ENCODE data around the gene RDM1.

DNA sequence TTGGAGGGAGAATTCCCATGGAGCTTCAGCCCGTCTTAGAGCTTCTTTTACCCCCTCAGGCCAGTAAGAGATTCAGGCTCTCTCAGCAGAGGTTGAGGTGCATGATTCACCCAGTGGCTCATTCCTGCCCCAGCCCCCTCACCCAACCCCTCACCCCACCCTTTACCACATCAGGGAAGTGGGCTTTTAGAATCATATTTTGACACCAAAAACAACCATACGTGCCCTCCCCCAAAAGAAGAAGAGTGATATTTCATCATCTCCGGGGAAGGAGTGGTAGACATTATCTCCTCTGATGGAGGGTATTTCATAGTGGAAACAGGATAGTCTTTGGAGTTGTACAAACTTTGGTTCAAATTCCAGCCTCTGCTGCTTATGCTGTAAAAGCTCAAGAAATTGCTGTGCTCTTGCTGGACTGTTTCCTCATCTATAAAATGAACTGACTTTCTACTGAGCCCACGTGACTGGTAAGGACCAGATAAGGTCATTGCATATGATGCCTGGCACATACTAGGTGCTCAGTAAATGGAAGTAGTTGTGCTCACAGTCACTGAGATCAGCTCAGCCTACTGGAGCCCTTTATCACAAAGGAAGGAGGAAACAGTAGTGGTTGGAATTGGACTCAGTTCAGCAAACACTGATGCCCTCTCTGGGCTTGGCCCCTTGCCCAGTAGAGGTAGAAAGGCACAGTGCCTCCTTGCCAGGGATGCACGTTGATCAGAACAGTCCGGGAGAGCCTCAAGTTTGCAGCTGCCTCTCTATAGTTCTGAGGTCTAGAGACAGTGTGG, 32.1 kb downstream of the RDM1 start:
- no peak for TF ChIP-seq EZH2 (optimal IDR thresholded peaks at IDR 0.05; ENCODE audit: low read depth, low read length)
- TF ChIP-seq CTCF (IDR thresholded peaks at IDR 0.05; ENCODE audit: low read length) = no peak
- no peak for TF ChIP-seq EZH2phosphoT487 (IDR thresholded peaks at IDR 0.05; ENCODE audit: low read length)

Data from MM.1S (cell line).